Central memory CD8-positive, alpha-beta T cell (primary cell): ENCODE results near the gene MEN1.

Source experiments
- ATAC-seq: fragments of 150-1000 bp; cut with Tn5 transposase; replicated peaks from 2 replicates; pipeline ENCODE4 v1.10.0; 2022; ENCODE audit warnings: mild to moderate bottlenecking, moderate FRiP score, moderate number of reproducible peaks; ENCODE audit not compliant: poor library complexity, severe bottlenecking; ENCODE audit errors: extremely low read depth
- DNase-seq, 2 donors: peaks; one replicate each; pipeline ENCODE4 v3.0.0; 2021; ENCODE audit warnings: low spot score in 2 of 2
- H3K27ac Mint-ChIP-seq: one replicate; pipeline ENCODE4 v1.8.0; 2022; ENCODE audit warnings: low read depth, mild to moderate bottlenecking, moderate library complexity, mixed read lengths
- H3K27me3 Mint-ChIP-seq: one replicate; pipeline ENCODE4 v1.8.0; 2022; ENCODE audit warnings: mixed read lengths
- H3K36me3 Mint-ChIP-seq: one replicate; pipeline ENCODE4 v1.8.0; 2022; ENCODE audit warnings: mild to moderate bottlenecking, moderate library complexity, mixed read lengths; ENCODE audit not compliant: insufficient read depth
- H3K4me1 Mint-ChIP-seq: one replicate; pipeline ENCODE4 v1.8.0; 2022; ENCODE audit warnings: mixed read lengths
- H3K4me3 Mint-ChIP-seq: one replicate; pipeline ENCODE4 v1.8.0; 2022; ENCODE audit warnings: mild to moderate bottlenecking, moderate library complexity, mixed read lengths
- H3K9me3 Mint-ChIP-seq: one replicate; pipeline ENCODE4 v1.8.0; 2022; ENCODE audit warnings: mixed read lengths

The MEN1 gene

GRCh38 chr11:64800303-64801157 lies 9.8 kb downstream of the MEN1 start:
- no peak overlapping the region for H3K4me3 Mint-ChIP-seq
- ATAC-seq (no peak), DNase-seq (no peak)
- H3K9me3 Mint-ChIP-seq = no peaks in the 10 kb centered on the region
- H3K36me3 Mint-ChIP-seq = peaks cover 12% of the 10 kb centered on the region
- no peaks in the 10 kb centered on the region for H3K27me3 Mint-ChIP-seq
- peak overlapping the region; percentile 74 for H3K27ac Mint-ChIP-seq
- peaks cover 19% of the 10 kb centered on the region for H3K4me1 Mint-ChIP-seq

DNA sequence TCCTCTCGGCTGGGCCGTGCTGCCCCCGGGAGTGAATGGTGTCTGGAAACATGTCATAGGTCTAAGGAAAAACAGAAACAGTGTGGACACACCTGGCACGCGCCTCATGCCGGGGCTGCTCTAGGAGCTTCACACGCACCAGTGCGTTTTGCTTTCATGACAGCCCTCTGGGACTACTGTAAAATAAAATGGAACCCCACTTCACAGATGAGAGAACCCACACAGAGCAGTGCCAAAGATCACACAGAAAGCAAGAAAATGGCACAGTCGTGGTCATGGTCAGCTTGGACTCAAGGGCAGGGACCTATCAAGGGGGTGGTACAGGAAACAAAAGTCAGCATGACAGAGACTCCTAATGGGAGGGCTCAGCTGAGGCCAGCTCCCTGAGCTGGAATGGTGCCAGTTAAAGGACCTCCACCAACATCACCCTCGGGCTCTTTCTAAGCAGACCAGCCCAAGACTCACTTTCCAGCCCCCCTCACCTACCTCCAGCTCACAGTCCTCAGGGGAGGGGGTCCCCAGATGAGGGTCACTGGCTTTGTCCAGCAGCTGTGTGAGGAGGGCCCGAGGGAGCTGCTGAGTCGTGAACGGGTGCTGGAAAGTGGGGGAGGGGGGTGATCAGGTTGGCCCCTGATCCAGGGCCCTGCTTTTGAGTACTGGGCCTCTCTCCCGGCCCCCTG lies 10.6 kb downstream of the MEN1 start:
- Mint-ChIP-seq H3K27ac (no peak overlapping the region), H3K36me3 (peaks cover 15% of the 10 kb centered on the region), H3K4me1 (peaks cover 19% of the 10 kb centered on the region), H3K9me3 (no peaks in the 10 kb centered on the region), H3K27me3 (no peaks in the 10 kb centered on the region), H3K4me3 (no peak overlapping the region)
- ATAC-seq (no peak), DNase-seq (no peak)

- Mint-ChIP-seq H3K4me3 (no peak overlapping the region), H3K36me3 (peaks cover 15% of the 10 kb centered on the region), H3K9me3 (no peaks in the 10 kb centered on the region), H3K4me1 (peaks cover 19% of the 10 kb centered on the region), H3K27me3 (no peaks in the 10 kb centered on the region), H3K27ac (no peak overlapping the region)
- DNase-seq = no peak
- no peak for ATAC-seq
Measured at GRCh38 chr11:64799256-64799622, 11.1 kb downstream of the MEN1 start.

DNA sequence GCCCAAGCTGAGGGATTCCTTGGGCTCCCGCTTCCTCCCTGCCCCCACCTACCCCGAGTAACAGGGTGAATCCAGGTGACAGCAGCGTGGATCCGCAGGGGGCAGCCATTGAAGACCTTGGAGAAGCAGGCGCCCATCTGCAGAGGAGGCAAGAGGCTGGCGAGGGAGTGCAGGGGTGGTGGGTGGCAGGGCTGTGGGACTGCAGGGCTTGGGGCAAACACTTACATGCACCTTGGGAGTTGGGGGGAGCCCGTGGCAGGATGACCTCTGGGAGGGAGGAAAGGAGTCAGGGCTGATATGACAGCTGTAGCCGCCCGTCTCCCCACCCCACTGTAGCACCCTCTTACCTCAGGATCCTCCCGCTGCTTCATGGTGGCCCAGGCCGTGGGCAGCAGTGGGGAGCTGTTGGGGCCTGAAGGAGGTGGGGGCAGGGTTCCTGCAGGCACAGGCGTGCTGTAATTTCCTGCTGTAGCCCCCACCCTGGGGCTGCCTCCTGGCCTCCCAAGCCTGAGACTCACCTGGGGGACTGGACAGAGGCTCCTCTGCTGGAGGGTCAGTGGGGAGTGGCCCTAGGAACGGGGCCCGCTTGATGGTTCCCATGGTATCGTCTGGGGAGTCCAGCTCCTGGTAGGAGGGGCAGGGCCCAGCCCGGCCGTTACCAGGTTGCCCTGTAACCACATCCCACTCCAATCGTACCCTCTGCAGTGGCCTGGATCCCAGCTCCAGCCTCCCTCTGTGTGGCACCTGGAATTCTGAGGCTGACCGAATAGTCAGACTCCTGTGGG lies 13.4 kb downstream of the MEN1 start:
- H3K36me3 Mint-ChIP-seq = peaks cover 17% of the 10 kb centered on the region
- no peaks in the 10 kb centered on the region for H3K9me3 Mint-ChIP-seq

GRCh38 chr11:64796047-64796756 lies 14.1 kb downstream of the MEN1 start:
- H3K27me3 Mint-ChIP-seq = no peaks in the 10 kb centered on the region
- no peak overlapping the region for H3K4me3 Mint-ChIP-seq
- ATAC-seq (no peak), DNase-seq (no peak)
- H3K9me3 Mint-ChIP-seq = no peaks in the 10 kb centered on the region
- H3K27ac Mint-ChIP-seq = no peak overlapping the region
- peaks cover 17% of the 10 kb centered on the region for H3K36me3 Mint-ChIP-seq
- H3K4me1 Mint-ChIP-seq = peaks cover 20% of the 10 kb centered on the region

More for the DNA sequence above, 13.4 kb downstream of the MEN1 start:
- ATAC-seq (no peak), DNase-seq (no peak)
- peaks cover 20% of the 10 kb centered on the region for H3K4me1 Mint-ChIP-seq
- no peak overlapping the region for H3K27ac Mint-ChIP-seq
- H3K4me3 Mint-ChIP-seq = no peak overlapping the region
- no peaks in the 10 kb centered on the region for H3K27me3 Mint-ChIP-seq

DNA sequence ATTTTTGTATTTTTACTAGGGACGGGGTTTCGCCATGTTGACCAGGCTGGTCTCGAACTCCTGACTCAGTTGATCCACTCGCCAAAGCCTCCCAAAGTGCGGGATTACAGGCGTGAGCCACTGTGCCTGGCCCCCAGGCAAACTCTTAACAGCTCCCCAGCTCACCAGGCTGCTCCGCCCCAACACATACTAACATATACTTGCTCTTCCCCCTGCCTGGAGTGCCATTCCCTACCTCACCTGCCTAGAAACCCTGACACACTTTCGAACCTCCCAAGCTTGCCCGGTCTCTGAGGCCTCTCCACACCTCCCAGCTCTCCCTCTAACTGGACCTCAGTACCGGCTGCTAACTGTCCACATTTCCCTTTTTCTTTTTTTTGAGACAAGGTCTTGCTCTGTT lies 15.8 kb downstream of the MEN1 start:
- peaks cover 21% of the 10 kb centered on the region for H3K36me3 Mint-ChIP-seq
- H3K4me1 Mint-ChIP-seq = peaks cover 14% of the 10 kb centered on the region

GRCh38 chr11:64793271-64794160 lies 16.8 kb downstream of the MEN1 start:
- ATAC-seq (no peak), DNase-seq (no peak)
- Mint-ChIP-seq H3K27me3 (no peaks in the 10 kb centered on the region), H3K36me3 (peaks cover 19% of the 10 kb centered on the region), H3K4me1 (peaks cover 9% of the 10 kb centered on the region), H3K27ac (peak overlapping the region; percentile 76), H3K4me3 (no peak overlapping the region), H3K9me3 (no peaks in the 10 kb centered on the region)

More for the DNA sequence above, 15.8 kb downstream of the MEN1 start:
- no peak overlapping the region for H3K4me3 Mint-ChIP-seq
- H3K27ac Mint-ChIP-seq = no peak overlapping the region
- no peak for DNase-seq
- ATAC-seq = no peak
- H3K27me3 Mint-ChIP-seq = no peaks in the 10 kb centered on the region
- no peaks in the 10 kb centered on the region for H3K9me3 Mint-ChIP-seq

DNA sequence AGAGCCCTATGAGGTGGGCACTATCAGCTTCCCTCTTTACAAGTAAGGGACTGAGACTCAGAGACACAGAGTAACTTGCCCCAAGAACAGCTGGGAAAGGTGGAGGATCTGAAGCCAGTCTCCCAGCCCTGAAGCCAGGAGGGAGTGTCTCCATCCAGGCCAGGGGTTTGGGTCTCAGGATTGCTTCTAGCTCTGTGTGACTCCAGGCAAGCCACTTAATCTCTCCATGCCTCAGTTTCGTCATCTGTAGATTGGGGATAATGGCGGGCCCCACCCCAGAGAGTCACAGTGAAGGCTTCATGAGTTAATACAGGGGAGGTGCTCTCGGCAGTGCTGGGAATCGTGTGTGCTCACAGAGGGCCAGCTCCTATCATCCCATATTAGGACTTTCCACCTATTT lies 17.9 kb downstream of the MEN1 start:
- no peaks in the 10 kb centered on the region for H3K9me3 Mint-ChIP-seq
- H3K27ac Mint-ChIP-seq = peak overlapping the region; percentile 76
- DNase-seq (no peak), ATAC-seq (no peak)
- H3K36me3 Mint-ChIP-seq = peaks cover 19% of the 10 kb centered on the region
- H3K27me3 Mint-ChIP-seq = no peaks in the 10 kb centered on the region
- H3K4me3 Mint-ChIP-seq = no peak overlapping the region
- H3K4me1 Mint-ChIP-seq = peaks cover 8% of the 10 kb centered on the region

- Mint-ChIP-seq H3K4me3 (no peak overlapping the region), H3K27me3 (no peaks in the 10 kb centered on the region), H3K9me3 (no peaks in the 10 kb centered on the region), H3K36me3 (peaks cover 19% of the 10 kb centered on the region), H3K27ac (no peak overlapping the region), H3K4me1 (peaks cover 8% of the 10 kb centered on the region)
- ATAC-seq = no peak
- DNase-seq = no peak
Measured at GRCh38 chr11:64791781-64792291, 18.5 kb downstream of the MEN1 start.

GRCh38 chr11:64790205-64791095 lies 19.9 kb downstream of the MEN1 start:
- DNase-seq (no peak), ATAC-seq (no peak)
- H3K27ac Mint-ChIP-seq = no peak overlapping the region
- H3K36me3 Mint-ChIP-seq = peaks cover 12% of the 10 kb centered on the region
- H3K4me1 Mint-ChIP-seq = peaks cover 8% of the 10 kb centered on the region
- no peaks in the 10 kb centered on the region for H3K27me3 Mint-ChIP-seq
- no peaks in the 10 kb centered on the region for H3K9me3 Mint-ChIP-seq
- H3K4me3 Mint-ChIP-seq = no peak overlapping the region
